GM13976 (cell line): ENCODE results near the gene PRM2.
A peak's percentile ranks its signal among the peaks of the same experiment; 100 is the strongest.

ENCODE experiments used
- DNase-seq: peaks from one replicate; pipeline ENCODE4 v3.0.0; 2012; ENCODE audit warnings: low spot score
- in situ Hi-C: fragments of 300-500 bp; cut with MboI; formaldehyde crosslinking; loops from one replicate; pipeline ENCODE4 v1.12.0; 2022; ENCODE audit warnings: low sequenced_read_pairs, mixed read lengths, inconsistent platforms; ENCODE audit not compliant: unreplicated experiment
- TF ChIP-seq, protein P1 (sequence below): IDR thresholded peaks from 2 replicates; pipeline ENCODE4 v1.5.1; 2012; ENCODE audit warnings: borderline replicate concordance, mild to moderate bottlenecking; ENCODE audit not compliant: insufficient read depth; ENCODE audit errors: extremely low read depth, missing control alignments, control extremely low read depth

Gene PRM2

DNA sequence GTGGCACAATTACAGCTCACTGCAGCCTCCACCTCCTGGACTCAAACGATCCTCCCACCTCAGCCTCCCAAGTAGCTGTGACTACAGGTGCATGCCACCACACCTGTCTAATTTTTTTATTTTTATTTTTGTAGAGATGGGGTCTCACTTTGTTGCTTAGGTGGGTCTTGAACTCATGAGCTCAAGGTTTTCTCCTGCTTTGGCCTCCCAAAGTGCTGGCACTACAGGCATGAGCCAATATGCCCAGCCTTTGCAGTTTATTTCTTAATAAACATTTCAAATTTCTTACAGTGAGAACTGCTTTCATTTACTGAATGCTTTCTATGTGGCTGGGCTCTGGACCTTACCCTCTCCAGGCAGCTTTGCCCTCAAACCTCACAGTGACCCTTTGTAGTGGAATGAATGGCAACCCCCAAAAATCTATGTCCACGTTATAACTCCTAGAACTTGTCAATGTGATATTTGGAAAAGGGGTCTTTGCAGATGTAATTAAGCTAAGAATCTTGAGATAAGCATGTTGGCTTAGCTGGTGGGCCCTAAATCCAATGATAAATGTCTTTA is 5.6 kb downstream of the PRM2 start:
- in situ Hi-C loops = no loop called here
- no peak for DNase-seq

GRCh38 chr16:11268921-11269375 is 7.3 kb downstream of the PRM2 start, which contains the start of gene TNP2:
Gene TNP2 (minus strand): TSS chr16:11269325. CDS start chr16:11269262, 63 bp downstream.
- TF ChIP-seq, protein P1, sequence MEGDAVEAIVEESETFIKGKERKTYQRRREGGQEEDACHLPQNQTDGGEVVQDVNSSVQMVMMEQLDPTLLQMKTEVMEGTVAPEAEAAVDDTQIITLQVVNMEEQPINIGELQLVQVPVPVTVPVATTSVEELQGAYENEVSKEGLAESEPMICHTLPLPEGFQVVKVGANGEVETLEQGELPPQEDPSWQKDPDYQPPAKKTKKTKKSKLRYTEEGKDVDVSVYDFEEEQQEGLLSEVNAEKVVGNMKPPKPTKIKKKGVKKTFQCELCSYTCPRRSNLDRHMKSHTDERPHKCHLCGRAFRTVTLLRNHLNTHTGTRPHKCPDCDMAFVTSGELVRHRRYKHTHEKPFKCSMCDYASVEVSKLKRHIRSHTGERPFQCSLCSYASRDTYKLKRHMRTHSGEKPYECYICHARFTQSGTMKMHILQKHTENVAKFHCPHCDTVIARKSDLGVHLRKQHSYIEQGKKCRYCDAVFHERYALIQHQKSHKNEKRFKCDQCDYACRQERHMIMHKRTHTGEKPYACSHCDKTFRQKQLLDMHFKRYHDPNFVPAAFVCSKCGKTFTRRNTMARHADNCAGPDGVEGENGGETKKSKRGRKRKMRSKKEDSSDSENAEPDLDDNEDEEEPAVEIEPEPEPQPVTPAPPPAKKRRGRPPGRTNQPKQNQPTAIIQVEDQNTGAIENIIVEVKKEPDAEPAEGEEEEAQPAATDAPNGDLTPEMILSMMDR = no peak
- in situ Hi-C loops = no loop called here
- DNase-seq = no peak

More for the DNA sequence above, 5.6 kb downstream of the PRM2 start:
- TF ChIP-seq, protein P1 = no peak

- TF ChIP-seq, protein P1 = no peak
- no peak for DNase-seq
- in situ Hi-C loops = no loop called here
Observed at GRCh38 chr16:11265124-11265523, 11.2 kb downstream of the PRM2 start.

DNA sequence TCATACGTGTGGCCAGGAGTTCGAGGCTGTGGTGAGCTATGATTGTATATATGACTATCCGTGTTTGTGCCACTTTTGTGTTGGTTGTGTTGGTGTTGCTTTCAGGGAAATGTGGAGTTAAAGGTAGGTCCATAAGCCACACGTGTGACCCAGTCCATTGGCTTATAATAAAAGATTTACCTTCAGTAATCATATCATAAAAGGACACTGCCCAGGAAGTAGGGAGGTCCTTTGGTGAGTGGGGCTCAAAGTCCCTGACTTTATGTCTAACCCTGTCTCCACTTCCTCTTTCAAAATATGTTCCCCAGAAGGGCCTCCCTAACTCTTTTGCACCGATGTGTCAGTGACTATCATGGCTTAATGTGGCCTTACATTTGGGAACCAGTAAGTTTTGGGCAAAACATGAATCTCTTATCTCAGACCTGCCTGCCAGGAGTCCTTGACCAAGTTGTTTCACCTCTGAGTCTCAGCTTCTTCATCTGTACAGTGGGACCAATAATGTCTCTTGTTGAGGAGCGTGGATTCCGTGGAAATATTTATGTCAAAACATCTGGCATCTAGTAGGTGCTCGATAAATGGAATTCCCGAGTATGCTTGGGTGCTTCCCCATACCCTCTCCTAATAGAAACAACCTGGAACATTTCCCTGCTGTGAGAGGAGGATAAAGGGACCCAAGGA is 12.0 kb downstream of the PRM2 start:
- in situ Hi-C loops = no loop called here
- DNase-seq = peak; percentile 54
- TF ChIP-seq, protein P1 = no peak

DNA sequence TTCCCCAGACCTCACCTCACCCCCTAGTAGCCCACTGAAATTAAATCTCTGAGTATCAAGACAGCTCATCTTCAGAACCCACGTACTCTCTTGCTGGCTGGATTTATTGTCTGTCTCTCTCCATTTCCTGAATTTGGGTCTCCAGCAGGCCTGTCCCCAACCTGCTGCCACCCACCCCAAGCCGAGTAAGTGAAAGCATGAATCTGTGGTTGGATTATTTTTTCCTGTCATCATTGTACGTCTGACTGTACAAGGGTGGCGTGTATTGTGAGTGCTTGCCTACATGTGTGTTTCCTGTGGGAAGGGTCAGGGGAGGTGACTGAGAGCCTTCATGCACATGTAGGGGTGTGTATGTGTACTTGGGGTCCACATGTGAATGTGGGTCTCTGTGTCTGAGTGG is 12.5 kb downstream of the PRM2 start:
- TF ChIP-seq, protein P1 = no peak
- DNase-seq = no peak
- in situ Hi-C loops = no loop called here

GRCh38 chr16:11262915-11263314 is 13.4 kb downstream of the PRM2 start:
- in situ Hi-C loops = no loop called here
- DNase-seq = no peak

More at GRCh38 chr16:11262915-11263314, 13.4 kb downstream of the PRM2 start:
- TF ChIP-seq, protein P1 = no peak
